22Rv1 (cell line): Measurements from ENCODE around the gene EFCAB9.

Experiments
- ZFX ChIP-seq: fragments of 450-650 bp; IDR thresholded peaks from 2 replicates; pipeline ENCODE4 v1.6.1; 2017; ENCODE audit warnings: antibody characterized with exemption, borderline replicate concordance
- TF ChIP-seq, protein P1 (sequence below): fragments of 450-650 bp; IDR thresholded peaks from 2 replicates; pipeline ENCODE4 v1.5.1; 2017; ENCODE audit warnings: mild to moderate bottlenecking

DNA sequence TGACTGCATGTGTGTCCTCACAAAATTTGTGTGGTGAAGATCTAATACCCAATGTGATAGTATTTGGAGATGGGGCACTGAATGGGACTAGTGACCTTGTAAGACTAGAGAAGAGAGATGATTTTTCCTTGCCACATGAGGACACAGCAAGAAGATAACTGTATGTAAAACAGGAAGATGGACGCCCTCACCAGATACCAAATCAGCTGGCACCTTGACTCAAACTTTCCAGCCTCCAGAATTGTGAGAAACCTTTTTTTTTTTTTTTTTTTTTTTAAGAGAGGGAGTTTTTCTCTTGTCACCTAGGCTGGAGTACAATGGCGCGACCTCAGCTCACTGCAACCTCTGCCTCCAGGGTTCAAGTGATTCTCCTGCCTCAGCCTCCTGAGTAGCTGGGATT, 49.3 kb downstream of the EFCAB9 start:
- TF ChIP-seq, protein P1, sequence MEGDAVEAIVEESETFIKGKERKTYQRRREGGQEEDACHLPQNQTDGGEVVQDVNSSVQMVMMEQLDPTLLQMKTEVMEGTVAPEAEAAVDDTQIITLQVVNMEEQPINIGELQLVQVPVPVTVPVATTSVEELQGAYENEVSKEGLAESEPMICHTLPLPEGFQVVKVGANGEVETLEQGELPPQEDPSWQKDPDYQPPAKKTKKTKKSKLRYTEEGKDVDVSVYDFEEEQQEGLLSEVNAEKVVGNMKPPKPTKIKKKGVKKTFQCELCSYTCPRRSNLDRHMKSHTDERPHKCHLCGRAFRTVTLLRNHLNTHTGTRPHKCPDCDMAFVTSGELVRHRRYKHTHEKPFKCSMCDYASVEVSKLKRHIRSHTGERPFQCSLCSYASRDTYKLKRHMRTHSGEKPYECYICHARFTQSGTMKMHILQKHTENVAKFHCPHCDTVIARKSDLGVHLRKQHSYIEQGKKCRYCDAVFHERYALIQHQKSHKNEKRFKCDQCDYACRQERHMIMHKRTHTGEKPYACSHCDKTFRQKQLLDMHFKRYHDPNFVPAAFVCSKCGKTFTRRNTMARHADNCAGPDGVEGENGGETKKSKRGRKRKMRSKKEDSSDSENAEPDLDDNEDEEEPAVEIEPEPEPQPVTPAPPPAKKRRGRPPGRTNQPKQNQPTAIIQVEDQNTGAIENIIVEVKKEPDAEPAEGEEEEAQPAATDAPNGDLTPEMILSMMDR: no peak
- no peak for TF ChIP-seq ZFX
